ENCODE data around the gene METTL24. TPM values are rescaled to one million over a fixed set of nuclear protein-coding genes. Genes with fewer than 3 reads are reported as not detected.

Gene METTL24
- total and polyA plus RNA-seq, 3 donors from 2014 or later, result 3.5 to 6.3 (median 6.0) TPM

DNA sequence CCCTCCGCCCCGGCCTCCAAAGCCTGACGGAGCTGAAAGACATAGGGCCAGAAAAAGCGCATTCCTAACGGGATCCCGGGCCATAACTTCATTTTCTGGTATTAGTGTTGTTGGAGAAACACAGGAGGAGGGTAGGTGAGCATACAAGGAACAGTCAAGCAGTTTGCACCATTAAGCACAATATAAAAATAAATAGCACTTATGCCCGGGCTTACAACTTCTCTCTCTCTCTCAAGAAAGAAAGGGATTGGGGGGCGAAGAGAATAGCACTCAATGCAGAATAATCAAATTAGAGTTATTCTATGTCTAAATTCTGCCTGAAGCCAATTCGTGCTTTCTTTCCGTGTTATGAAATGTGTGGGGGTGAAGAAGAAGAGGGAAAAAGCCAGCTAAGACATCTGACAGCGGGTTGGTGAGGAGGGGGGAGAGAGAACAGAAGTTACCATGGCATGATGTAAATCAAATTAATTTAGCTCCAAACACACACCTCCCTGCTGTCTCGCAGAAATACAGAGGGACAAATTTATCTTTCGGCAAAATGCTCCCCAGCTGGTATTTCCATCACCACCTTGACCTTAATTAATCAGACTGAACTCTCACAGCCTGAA is 508 bp upstream of the METTL24 start:
- WGBS, 2 donors, result 28 to 30% methylated on average over 13 of the region's 13 CpGs
- Histone ChIP-seq H3K9me3 (no peaks in the 10 kb centered on the region), H3K27me3 (no peaks in the 10 kb centered on the region), H3K4me3 (peak overlapping the region; percentile 62 to 68), H3K27ac (peak overlapping the region; percentile 61 to 89), H3K4me1 (peaks cover 10% of the 10 kb centered on the region), H3K36me3 (ENCODE audit: low read depth, missing control alignments) (no peaks in the 10 kb centered on the region)
- TF ChIP-seq, protein P1, sequence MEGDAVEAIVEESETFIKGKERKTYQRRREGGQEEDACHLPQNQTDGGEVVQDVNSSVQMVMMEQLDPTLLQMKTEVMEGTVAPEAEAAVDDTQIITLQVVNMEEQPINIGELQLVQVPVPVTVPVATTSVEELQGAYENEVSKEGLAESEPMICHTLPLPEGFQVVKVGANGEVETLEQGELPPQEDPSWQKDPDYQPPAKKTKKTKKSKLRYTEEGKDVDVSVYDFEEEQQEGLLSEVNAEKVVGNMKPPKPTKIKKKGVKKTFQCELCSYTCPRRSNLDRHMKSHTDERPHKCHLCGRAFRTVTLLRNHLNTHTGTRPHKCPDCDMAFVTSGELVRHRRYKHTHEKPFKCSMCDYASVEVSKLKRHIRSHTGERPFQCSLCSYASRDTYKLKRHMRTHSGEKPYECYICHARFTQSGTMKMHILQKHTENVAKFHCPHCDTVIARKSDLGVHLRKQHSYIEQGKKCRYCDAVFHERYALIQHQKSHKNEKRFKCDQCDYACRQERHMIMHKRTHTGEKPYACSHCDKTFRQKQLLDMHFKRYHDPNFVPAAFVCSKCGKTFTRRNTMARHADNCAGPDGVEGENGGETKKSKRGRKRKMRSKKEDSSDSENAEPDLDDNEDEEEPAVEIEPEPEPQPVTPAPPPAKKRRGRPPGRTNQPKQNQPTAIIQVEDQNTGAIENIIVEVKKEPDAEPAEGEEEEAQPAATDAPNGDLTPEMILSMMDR (IDR thresholded peaks at IDR 0.05), result no peak
- no peak for TF ChIP-seq POLR2A (IDR thresholded peaks at IDR 0.05)
- DNase-seq, result no peak
- intact Hi-C loops (cut with DNase I; ENCODE audit: low total_unique reads), result no loop called here

DNA sequence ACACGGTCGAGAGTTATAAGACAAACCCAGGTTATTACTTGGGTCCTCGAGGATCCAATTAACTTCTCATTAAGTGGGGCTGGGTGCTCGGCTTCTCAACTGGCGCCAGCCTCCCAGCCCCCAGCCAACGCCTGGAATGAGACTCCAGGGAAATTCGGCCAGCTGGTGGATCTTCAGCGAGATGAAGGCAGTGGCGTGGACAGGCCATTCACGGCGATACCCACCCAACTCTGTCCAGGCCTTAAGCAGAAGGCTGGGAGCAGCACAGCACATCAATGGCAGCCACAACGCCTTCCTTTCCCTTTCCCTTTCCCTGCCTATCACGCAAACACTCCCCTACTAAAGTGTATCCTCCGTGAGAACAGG is 868 bp downstream of the METTL24 start:
- intact Hi-C loops (cut with DNase I; ENCODE audit: low total_unique reads), result no loop called here

DNA sequence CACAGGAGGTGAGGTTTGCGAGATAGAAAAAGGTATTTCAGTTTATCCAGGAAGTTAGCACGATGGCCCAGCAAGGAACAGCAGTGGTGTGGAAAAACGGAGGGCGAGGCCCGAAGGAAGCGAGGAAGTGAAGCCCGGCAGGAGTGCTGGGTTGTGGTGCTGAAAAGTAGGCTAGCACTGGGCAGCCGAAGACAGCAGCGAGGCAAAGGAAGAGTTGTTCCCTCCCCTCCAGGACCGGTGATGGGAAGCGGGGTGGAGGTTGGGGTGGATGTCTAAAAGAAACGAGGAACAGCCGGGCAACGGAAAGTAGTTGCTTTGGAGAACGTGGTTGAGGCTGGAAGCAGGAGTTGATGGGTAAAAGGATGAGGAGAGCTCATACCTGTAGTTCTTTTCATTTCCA is 1.4 kb downstream of the METTL24 start:
- DNase-seq, result no peak
- TF ChIP-seq POLR2A (IDR thresholded peaks at IDR 0.05), result no peak
- TF ChIP-seq, protein P1 (IDR thresholded peaks at IDR 0.05), result no peak
- intact Hi-C loops (cut with DNase I; ENCODE audit: low total_unique reads), result no loop called here

More for the DNA sequence above, 868 bp downstream of the METTL24 start:
- Histone ChIP-seq H3K4me3 (peak overlapping the region; percentile 62 to 68), H3K27ac (peak overlapping the region; percentile 78 to 89), H3K9me3 (no peaks in the 10 kb centered on the region), H3K27me3 (no peaks in the 10 kb centered on the region), H3K4me1 (peaks cover 10% of the 10 kb centered on the region), H3K36me3 (ENCODE audit: low read depth, missing control alignments) (no peaks in the 10 kb centered on the region)
- TF ChIP-seq, protein P1 (IDR thresholded peaks at IDR 0.05), result no peak
- no peak for TF ChIP-seq POLR2A (IDR thresholded peaks at IDR 0.05)
- DNase-seq, result peak; percentile 19
- WGBS, 2 donors, result 13 to 27% methylated on average over 12 to 14 of the region's 14 CpGs

DNA sequence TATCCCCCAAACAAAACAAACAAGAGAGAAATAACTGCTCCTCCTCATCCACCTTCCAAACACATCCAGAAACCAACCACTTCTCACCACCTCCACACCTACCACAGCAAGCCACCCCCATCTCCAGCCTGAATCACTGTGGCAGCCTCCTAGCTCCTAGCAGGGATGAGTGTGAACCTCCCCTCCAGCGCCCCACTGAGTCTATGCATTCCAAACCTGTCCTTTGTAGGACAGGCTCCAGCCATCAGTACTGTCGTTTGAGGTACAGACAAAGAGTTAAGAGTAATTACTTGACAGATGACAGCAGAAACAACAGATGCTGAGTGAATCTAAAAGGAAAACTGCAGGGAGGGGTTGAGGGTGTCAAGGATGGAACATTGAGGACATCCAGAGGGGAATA is 2.4 kb downstream of the METTL24 start:
- 63 to 65% methylated on average over 2 of the region's 2 CpGs for WGBS, 2 donors
- no peaks in the 10 kb centered on the region for H3K36me3 ChIP-seq (ENCODE audit: low read depth, missing control alignments)
- no peak for DNase-seq
- H3K27me3 ChIP-seq, result no peaks in the 10 kb centered on the region
- intact Hi-C loops (cut with DNase I; ENCODE audit: low total_unique reads), result no loop called here
- H3K9me3 ChIP-seq, result no peaks in the 10 kb centered on the region
- peaks cover 10% of the 10 kb centered on the region for H3K4me1 ChIP-seq
- H3K4me3 ChIP-seq, result no peak overlapping the region
- TF ChIP-seq POLR2A (IDR thresholded peaks at IDR 0.05), result no peak
- H3K27ac ChIP-seq, result no peak overlapping the region

More for the DNA sequence above, 1.4 kb downstream of the METTL24 start:
- H3K9me3 ChIP-seq, result no peaks in the 10 kb centered on the region
- no peaks in the 10 kb centered on the region for H3K36me3 ChIP-seq (ENCODE audit: low read depth, missing control alignments)
- WGBS, 2 donors, result 51 to 54% methylated on average over 15 of the region's 15 CpGs
- H3K27me3 ChIP-seq, result no peaks in the 10 kb centered on the region
- H3K4me1 ChIP-seq, result peaks cover 10% of the 10 kb centered on the region
- H3K27ac ChIP-seq, result peak overlapping the region; percentile 78 to 89
- H3K4me3 ChIP-seq, result peak overlapping the region in 1 of 2 donors; percentile 68

DNA sequence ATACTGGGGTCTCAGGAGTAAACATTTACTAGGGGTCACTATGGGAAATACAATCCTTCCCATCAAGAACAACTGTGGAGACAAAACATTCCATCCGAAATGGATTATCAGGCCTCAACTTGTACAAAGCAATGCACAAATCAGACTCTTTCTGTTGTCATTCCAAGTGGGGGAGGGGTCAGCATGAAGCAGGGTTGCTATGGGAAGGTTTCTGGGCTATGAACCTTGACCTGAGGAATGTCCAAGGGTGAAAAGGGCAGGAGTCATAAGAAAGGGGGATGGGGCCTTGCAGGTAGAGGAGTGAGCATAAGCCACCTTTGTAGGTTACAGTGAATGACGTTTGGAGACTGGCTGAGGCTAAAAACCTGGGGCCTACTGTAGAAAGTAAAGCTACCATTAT is 3.1 kb downstream of the METTL24 start:
- H3K4me3 ChIP-seq, result no peak overlapping the region
- H3K4me1 ChIP-seq, result peaks cover 10% of the 10 kb centered on the region
- H3K9me3 ChIP-seq, result no peaks in the 10 kb centered on the region
- TF ChIP-seq, protein P1 (IDR thresholded peaks at IDR 0.05), result no peak
- TF ChIP-seq POLR2A (IDR thresholded peaks at IDR 0.05), result no peak
- H3K27me3 ChIP-seq, result no peaks in the 10 kb centered on the region
- intact Hi-C loops (cut with DNase I; ENCODE audit: low total_unique reads), result no loop called here
- no peak for DNase-seq
- WGBS, 2 donors, result 68 to 71% methylated on average over 2 of the region's 2 CpGs
- H3K36me3 ChIP-seq (ENCODE audit: low read depth, missing control alignments), result no peaks in the 10 kb centered on the region
- no peak overlapping the region for H3K27ac ChIP-seq
